AG08396 (cell line): Measurements from ENCODE around the gene ZNF17.

Experiments used
- DNase-seq: peaks from one replicate; pipeline ENCODE4 v3.0.0; 2012; ENCODE audit warnings: low spot score, mixed read lengths

The ZNF17 gene

DNA sequence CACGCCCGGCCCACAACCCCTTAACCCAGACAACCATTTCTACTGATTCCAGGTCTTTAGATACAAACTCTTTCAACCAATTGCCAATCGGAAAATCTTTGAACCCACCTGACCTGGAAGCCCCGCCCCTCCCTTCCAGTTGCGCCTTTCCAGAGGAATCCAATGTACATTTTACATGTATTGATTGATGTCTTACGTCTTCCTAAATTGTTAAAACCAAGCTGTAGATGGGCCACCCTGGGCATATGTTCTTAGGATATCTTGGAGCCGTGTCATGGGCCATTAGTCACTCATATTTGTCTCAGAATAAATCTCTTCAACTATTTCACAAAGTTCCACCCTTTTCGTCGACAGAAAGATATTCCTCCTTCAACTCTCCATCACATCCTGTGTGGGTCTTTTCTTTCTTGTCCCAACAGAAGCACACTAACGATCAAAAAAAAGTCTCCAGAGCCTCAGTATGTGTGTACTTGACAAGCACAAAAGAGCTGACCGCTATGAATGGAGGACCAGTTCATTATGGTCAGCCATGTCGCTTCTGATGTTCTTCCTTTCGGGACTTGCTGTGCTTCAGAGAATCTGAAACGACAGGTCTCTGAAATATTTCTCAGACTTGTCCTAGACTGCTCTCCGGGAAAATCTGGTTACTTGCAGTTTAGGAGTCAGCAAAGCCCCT lies 23.6 kb downstream of the ZNF17 start:
- DNase-seq, result no peak

DNA sequence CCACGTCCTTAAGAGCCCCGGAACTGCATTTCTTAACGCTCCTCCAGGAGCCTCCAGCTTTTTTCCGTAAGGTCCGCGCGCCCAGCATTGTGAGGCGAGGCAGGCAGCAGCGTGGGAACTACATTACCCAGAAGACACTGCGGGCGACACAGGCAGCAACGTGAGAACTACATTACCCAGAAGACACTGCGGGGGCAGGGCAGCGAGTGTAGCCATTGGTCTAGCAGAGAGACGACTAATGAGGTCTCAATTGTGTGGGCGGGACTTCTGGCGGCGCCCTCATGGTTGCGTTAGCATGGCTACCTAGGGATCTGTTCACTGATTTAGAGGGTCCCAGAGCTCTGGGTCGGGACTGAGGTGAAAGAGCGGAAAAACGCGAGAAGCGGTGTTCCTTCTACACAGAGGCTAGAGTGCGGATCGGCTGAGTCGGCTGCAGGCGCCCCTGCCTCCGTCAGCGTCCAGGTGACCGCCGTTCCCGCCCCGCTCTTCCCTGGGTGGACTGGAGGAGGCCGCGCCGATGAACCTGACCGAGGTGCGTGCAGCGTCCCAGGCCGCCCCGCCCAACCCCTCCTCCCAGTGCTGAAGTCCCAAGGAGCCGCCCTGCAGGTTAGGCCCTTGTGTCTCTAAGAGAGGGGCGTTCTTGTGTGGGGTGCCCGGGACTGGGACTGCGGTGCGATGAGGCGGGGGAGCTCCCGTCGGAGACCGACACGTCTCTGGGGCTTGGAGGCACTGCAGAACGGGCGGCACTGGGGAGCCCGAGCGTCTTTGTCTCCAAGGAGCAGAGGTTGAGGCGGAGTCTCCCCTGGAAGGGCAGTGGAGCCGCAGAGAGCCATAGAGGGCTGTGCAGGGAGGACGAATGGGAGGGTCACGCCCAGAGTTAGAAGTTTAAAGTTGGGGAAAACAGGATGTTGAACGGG lies 24.4 kb downstream of the ZNF17 start, which contains the start of gene ZNF749:
Gene ZNF749, plus strand, starts transcription at position 264 of the 917 bp plus-strand sequence. Its CDS starts 254 bp downstream, at position 518.
- DNase-seq, result peak; percentile 97

DNA sequence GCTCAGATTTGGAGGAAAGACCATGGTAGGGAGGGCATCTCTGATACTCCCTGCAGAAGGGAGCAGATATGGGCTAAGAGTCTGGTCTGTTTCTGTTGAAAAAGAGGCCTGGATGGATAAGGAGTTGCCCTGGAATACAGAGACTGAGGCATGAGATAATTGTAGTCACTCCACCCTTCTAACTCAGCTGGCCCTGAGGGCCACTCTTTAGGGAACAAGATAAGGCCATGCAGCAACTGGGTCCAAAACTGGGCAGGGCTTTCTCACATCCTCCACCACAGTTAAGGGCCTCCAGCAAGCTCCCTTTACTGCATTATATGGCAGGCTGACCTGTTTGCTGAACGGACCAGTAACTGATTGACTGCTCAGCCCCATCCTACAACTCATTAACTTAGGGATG lies 25.5 kb downstream of the ZNF17 start:
- DNase-seq, result no peak

DNA sequence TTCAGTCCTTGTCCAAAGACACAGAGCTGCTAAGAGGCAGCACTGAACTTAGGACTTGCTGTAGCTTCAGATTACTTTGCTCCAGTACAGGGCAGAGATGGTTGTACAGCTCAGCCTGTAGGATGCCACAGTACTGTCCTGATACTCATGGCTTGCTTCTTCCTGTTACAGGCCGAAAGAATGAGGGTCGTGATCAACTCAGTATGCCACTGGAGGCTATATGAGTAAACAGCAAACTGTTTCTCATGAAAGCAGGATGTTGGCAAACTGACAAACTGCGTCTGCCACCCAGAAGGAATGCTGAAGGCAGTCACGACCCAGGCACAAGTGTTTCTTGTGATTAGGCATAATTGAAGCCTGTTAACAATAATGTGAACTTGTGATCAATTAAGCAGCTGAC lies 27.0 kb downstream of the ZNF17 start:
- DNase-seq, result no peak

DNA sequence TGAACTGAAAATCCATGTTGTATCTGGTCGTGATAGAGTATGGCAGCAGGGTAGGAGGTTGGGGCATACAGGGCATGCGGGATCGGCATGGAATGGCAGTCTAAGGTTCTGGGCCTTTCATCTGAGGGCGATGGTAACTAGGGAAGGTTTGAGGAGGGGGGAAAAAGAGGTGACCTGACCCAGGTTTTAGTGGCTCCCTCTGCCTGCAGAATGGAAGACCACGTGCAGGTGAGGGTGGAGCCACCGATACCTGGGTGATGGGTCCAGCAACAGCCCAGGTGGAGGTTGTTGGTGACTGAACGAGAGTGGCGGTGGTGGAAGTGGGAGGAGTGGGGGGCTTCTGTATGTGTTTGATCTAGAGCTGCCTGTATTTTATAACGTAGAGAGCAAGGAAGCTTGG lies 28.0 kb downstream of the ZNF17 start:
- DNase-seq, result no peak

DNA sequence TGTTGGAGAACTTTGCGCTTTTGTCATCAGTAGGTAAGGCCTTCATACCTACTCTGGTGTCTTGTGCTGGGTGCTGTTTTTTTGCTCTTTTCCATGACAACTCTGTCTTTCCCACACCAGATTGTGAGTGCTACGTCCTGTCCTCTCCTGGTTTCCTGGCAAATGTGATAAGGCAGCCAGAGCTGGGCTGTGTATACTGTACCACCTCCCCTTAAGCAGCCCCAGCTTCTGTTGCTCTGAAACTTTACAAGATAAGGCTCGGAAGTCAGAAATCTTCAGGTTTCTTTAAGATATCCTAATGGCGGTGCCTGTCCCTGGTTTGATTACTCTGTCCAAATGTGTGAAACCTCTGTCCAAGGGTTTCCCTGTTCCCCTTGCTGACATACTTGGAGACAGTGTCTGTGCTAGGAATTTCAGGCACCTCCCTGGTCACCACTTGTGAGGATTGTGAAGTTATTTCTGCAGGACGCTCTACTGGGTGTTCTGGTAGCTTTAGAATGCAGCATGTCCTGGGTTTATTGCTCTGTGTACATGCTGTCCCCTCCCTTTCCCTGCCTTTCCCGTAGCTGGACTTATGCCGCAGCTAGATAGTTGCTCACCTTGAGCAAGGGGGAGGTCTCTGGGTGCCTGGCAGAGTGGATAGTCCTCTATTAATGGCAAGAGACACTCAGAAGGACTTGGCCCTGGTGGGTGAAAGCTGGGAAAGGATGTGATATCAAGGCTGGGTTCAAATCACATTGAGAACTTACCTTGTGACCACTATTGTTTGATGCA lies 31.2 kb downstream of the ZNF17 start:
- DNase-seq, result no peak

DNA sequence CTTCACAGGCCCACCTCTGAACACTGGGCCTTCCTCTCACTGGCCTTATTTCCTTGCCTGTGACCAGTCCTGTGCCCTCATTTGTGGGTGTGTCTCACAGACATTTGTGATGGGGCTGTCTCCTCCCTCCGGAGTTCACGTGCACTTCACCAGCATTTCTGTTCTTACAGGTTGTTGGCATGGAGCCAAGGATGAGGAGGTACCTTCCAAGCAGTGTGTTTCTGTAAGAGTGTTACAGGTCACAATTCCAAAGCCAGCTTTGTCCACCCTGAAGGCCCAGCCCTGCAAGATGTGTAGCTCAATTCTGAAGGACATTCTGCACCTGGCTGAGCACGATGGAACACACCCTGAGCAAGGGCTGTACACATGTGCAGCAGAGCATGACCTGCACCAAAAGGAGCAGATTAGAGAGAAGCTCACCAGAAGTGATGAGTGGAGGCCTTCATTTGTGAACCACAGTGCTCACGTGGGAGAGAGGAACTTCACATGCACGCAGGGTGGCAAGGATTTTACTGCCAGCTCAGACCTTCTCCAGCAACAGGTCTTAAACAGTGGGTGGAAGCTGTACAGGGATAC lies 32.2 kb downstream of the ZNF17 start:
- DNase-seq, result no peak

DNA sequence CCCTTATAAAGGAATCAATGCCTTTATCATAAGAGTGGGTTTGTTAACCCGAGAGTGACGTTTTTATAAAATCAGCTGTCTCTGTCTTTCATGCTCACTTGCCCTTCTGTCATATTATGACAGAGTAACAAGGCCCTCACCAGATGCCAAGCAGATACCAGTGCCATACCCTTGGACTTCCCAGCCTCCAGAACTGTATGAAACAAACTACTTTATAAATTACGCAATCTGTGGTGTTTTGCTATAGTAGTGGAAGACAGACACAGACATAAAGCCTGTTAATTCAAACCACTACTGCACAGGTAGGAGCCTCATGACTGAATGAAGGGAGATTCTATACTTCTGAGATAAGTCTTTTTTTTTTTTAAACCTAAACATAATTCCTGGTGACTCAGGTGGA lies 41.3 kb downstream of the ZNF17 start:
- DNase-seq, result no peak

DNA sequence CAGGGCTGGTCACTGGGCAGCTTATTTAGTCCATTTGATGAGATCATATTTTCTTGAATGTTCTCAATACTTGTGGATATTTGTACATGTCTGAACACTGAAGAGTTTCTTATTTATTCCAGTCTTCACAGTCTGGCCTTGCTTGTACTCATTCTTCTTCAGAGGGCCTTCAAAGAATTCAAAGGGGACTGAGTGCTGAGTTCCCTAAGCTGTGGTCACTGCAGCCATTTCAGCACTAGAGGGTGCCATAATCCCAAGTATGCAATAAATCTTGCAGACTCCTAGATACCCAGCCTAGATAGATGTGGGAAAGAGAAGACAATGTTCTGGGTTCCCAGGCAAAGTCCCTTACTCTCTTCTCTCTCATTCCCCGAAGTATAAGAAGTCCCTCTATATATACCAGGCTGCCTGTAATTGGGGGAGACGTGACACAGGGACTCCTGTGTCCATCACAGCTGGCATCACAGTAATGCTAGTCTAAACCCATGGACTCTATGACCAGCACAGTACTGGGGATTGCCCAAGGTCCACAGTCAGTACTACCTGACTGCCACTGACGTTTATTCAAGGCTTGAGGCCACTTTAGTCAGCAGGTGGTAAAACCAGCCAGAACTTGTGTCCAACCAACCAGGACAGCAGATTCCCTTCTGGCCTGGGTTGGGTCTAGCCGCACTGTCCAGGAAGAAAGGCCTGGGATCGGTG lies 54.9 kb downstream of the ZNF17 start:
- peak; percentile 45 for DNase-seq

DNA sequence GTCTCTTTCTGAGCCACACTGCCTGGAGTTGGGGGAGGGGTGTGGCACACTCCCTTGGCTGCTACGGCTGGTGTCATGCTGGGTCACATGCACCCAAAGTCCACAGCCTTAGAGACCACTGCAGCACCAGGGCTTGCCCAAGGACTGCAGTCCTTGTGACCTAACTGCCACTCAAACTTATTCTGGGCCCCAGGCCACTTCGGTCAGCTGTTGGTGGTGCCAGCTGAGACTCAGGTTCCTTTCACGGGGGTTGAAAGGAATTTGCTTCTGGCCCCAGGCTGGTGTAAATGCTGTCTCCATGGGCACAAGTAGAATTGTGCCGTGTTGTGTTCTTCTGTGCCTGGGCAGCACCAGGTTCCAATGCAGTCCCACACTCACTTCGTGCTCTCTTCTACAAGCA lies 55.5 kb downstream of the ZNF17 start:
- no peak for DNase-seq
